ENCODE measurements around the gene FAM120B.

DNA sequence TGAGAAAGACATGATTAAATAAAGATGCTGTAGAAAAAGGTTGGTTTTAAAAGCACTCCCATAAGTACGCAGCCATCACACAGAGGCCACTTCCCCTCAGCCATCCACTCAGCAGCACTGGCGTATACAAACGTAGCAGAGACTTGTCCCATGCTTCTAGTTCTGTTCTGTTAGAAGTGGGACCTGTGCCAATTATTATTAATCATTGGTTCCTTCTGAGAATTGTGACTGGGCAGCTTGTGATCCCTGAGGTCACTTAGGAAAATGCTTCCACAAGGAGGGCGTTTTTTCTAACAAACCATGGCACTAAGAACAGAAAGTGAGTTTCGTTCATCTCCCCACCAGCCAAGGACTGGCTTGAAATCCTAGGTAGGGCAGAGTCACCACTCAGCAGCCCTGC, 53.9 kb downstream of the FAM120B start:
- TF ChIP-seq, protein P1, sequence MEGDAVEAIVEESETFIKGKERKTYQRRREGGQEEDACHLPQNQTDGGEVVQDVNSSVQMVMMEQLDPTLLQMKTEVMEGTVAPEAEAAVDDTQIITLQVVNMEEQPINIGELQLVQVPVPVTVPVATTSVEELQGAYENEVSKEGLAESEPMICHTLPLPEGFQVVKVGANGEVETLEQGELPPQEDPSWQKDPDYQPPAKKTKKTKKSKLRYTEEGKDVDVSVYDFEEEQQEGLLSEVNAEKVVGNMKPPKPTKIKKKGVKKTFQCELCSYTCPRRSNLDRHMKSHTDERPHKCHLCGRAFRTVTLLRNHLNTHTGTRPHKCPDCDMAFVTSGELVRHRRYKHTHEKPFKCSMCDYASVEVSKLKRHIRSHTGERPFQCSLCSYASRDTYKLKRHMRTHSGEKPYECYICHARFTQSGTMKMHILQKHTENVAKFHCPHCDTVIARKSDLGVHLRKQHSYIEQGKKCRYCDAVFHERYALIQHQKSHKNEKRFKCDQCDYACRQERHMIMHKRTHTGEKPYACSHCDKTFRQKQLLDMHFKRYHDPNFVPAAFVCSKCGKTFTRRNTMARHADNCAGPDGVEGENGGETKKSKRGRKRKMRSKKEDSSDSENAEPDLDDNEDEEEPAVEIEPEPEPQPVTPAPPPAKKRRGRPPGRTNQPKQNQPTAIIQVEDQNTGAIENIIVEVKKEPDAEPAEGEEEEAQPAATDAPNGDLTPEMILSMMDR (IDR thresholded peaks at IDR 0.05; ENCODE audit: low read depth, low read length) = no peak
- TF ChIP-seq EZH2phosphoT487 (IDR thresholded peaks at IDR 0.05; ENCODE audit: low read depth) = no peak
